KG1 (cell line): ENCODE data around the gene COA6.
A peak's percentile ranks its signal among the peaks of the same experiment; 100 is the strongest.
"Not testable (repeated sequence)": the region's sequence is repeated elsewhere in the genome, so short reads cannot be mapped to it uniquely, and the experiment has no call there.

Experiments used
- DNase-seq: peaks from one replicate; lab custom pipeline; 2025; lab: John Stamatoyannopoulos, UW

The COA6 gene, protein sequence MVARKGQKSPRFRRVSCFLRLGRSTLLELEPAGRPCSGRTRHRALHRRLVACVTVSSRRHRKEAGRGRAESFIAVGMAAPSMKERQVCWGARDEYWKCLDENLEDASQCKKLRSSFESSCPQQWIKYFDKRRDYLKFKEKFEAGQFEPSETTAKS

DNA sequence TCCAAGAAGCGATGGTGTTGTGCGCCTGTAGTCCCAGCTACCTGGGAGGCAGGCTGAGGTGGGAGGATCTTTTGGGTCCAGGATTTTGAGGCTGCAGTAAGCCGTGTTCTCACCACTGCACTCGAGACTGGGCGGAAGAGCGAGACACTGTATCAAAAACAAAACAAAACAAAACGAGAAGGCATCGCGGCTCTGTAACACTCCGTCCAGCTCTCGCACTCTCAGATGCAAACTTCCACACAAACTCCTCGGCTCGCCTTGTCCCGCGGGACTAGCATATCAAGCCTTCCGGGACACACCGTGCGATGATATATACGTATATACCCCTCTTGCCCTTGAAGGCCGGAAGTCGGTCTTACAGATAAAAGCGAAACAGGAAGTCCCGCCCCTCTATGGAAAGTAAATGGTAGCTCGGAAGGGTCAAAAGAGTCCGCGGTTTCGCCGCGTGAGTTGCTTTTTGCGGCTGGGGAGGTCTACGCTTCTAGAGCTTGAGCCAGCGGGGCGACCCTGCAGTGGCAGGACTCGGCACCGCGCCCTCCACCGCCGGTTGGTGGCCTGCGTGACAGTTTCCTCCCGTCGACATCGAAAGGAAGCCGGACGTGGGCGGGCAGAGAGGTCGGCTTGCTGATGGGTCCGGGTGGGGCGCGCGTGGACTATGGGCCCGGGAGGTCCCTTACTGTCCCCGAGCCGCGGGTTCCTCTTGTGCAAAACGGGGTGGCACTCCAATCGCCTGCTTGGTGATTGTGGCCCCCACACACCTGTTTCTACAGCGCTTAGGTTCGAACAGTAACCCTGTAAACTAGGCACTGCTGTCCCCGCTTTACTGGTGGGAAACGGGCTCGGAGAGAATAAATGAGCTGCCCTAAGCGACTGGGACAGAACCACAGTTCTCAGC lies at the start of gene COA6:
Gene COA6, plus strand, starts transcription at position 393 of the 895 bp plus-strand sequence. Its CDS starts 11 bp downstream, at position 404.
- peak; percentile 97 for DNase-seq

DNA sequence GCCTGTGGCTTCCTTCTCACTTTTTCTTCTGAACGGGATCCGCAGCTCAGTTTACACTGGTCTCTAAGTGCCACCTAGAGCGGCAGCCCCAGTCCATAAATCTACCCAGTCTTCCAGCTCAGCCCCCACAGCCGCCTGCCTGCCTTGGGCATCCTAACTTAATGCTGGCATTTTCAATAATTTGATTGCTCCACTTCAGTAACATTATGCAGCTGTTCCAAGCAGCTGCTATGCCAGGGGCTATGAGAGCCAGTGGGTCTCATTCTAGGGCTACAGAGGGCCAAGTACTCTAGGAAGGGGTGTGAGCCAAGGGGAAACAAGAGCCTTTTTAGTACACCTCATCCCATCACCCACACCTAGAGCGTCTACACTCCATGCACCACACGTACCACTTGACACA lies 48.4 kb upstream of the COA6 start:
- DNase-seq = no peak

DNA sequence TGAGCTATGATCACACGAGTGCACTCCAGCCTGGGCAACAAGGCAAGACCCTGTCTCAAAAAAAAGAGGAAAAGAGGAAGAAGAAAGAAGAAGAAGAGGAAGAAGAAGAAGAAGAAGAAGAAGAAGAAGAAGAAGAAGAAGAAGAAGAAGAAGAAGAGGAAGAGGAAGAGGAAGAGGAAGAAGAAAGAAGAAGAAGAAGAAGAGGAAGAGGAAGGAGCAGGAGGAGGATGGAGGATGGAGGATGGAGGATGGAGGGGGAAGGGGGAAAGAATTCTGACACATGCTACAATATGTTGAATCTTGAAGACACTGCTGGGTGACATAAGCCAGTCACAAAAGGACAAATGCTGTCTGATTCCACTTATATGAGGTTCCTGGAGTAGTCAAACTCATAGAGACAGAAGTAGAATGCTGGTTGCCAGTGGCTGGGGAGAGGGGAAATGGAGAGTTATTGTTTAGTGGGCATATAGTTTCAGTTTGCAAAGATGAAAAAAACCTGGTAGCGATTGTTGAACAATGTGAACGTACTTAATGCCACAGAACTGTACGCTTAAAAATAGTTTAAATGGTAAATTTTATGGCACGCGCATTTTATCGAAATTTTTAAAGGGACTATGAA lies 47.3 kb upstream of the COA6 start:
- no peak for DNase-seq

DNA sequence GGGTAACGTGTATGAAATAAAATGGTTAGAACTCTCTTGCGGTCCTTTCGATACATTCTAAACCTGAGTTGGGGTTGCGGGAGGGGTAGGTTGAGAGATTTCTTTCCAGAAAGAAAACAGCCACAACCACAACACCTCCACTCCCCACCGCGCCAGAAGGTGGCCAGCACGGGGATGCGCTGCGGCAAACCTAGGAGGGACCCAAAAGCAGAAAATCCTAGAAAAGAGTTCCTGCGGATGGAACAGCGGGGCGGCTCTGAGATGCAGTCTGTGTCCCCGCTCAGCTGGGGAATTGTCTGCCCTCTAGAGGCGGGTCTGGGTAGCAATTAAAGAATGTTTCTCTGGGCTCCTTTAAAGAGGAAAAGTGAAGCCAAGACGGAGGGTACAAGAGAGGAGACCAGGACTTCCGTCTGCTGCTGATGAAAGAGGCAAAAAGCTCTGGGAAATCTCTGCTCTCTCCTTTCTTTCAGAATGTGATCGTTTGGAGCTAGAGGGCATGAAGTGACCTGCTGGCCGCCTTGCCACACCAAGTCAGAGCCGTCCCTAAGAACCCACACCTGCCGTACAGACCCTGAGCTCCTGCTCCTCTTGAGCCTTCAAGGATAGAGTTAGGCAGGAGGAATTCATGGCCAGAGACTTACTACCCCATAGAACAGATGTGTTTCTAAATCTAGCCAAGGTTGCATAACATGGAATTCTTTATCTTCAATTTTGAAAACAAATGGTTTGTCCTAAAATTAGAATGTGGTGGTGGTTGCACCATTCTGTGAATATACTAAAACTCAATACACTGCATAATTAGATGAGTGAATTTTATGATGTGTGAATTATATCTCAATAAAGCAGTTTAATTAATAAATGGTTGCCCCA lies 46.5 kb upstream of the COA6 start:
- peak; percentile 24 for DNase-seq

DNA sequence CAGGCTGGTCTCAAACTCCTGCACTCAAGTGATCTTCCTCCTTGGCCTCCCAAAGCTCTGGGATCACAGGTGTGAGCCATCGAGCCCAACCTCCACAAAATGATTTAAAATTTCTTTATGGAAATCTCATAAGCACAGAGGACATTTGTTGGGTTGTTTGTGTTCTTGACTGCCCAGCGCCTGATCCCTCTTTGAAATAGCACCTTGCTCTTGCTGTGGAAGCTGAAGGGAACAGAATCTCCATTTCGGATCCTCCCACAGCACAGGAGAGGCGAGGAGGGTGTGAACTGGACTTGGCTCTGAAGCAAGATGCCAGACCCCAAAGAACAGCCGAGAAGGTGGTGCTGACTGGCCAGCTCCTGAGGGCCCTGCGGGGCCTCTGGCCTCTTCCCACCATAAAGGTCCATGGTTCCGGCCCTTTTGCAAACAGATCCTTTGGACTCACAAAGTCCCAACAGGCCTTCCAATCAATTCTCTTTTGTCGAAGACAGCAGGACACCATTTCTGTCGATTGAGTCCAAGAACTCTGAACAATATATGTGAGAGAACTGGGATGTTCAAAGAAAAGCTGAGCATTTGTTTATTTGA lies 45.6 kb upstream of the COA6 start:
- no peak for DNase-seq

DNA sequence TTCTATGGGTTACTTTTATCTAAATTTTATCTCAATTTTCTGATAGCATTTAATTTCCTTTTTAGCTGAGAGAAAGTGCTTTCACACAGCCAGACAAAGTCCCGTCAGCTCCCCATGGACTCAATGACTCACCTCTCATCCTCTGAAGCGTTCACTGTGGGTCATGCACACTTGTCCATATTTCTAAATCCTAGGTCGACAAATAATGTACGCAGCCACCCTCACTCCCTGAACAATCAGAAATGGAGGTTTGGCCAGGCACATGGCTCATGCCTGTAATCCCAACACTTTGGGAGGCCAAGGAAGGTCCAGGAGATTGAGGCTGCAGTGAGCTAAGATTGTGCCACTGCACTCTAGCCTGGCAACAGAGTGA lies 42.4 kb upstream of the COA6 start:
- no peak for DNase-seq

DNA sequence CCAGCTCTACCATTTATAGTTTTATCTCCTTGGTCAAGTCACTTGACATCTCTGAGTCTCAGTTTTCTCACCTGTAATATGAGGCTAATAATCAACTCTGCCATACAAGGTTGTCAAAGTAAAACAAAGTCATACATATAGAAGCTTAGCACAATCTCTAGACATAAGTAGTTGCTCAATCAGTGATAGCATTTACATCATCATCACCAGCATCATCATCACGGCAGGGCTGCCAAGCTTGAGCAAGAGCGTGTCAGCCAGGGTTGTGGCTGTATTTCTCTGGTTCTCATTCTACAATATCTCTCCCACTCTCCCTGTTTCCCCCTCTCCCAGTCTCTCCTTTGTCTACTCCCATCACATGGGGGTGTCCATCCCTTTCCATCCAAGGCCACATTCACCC lies 41.7 kb upstream of the COA6 start:
- no peak for DNase-seq

DNA sequence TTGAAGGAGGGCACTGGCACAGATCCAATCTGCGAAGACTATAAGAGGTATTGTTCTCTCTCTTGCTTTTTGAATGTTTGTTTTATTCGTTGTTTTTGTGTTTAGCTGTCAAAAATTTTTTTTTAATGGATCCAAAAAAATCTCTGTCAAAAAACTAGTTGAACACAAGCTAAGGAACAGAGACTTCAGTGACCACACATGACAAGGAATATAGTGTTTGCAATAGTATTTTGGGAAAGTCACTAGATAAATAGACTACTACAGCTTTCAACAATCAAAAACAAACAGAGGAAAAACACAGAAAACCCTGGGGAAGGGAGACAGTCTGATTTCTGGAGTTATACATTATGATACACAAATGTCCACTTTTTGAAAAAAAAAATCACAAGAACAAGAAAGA lies 36.9 kb upstream of the COA6 start:
- no peak for DNase-seq

DNA sequence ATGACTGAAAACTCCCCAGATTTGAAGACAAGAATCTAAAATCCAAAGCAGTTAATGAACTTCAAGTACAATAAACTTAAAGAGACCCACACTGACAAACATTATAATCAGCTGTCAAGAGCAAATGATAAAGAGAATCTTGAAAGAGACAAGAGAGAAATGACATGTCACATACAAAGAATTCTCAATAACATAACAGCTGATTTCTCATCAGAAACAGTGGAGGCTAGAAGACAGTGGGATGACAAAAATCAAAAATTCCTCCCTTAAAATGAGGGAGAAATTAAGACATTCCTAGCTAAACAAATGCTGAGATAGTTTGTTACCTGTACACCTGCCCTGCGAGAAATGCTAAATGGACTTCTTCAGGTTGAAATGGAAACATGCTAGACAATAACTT lies 36.0 kb upstream of the COA6 start:
- DNase-seq = no peak

DNA sequence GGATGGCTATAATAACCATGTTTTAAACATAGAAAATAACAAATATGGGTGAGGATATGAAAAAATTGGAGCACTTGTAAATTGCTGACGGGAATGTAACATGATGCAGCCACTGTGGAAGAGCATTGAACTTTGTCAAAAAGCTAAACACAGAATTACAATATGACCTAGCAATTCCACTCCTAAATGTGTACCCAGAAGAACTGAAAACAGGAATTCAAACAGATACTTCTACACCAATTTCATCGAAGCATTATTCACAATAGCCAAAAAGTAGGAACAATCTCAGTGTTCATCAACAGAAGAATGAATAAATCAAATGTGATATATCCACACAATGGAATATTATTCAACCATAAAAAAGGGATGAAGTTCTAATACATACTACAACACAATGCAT lies 32.7 kb upstream of the COA6 start:
- no peak for DNase-seq

DNA sequence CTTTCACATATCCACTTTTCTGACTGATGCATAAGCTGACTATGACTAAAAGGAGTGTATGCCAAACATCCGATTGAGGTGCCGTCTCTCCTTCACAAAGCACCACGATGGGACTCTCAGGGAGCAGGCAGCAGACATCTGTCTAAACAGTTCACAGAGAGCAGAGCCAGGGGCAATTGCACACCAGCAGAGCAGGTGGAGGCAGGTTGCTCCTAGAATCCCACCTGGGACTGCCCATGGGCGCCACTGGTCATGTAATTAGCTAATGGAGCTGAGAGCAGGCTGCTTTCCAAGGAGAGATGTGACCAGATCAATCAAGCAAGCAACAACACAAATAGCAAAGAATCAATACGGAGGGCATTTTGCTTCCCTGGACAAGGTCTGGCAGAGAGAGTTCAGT lies 30.5 kb upstream of the COA6 start:
- DNase-seq = no peak

DNA sequence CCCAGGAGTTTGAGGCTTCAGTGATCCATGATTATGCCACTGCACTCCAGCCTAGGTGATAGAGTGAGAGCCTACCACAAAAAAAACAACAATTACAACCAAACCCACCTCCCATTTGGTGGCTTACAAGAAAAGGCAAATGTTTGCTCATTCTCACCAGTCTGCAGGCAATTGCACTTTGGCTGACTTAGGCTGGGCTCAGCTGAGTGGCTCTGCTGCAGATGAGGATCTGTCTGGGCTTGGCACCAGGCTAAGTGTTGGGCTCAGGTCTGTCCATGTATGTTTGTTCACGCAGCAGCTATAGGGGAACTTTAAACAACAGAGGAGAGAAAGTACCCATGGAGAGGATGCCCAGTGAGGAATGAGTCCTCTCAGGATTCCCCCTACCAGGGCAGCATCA lies 28.0 kb upstream of the COA6 start:
- no peak for DNase-seq

DNA sequence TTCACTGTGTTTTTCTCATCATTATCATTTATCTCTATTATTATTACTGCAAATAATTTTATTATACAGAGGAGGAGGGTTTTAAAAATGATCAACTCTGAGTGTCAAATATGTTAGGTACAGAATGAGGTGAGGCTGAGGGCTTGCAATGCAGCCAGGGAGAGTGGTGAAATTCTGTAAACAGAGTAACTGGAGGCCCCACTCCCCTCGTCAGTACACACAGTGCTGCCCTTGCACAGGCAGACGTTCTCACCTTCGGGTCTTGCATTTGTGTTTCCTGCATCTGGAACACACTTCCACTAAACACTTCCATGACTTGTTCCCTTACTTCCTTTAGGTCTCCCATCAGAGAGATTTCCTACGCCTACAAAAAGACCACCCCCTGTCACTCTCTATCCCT lies 24.3 kb upstream of the COA6 start:
- DNase-seq = no peak

DNA sequence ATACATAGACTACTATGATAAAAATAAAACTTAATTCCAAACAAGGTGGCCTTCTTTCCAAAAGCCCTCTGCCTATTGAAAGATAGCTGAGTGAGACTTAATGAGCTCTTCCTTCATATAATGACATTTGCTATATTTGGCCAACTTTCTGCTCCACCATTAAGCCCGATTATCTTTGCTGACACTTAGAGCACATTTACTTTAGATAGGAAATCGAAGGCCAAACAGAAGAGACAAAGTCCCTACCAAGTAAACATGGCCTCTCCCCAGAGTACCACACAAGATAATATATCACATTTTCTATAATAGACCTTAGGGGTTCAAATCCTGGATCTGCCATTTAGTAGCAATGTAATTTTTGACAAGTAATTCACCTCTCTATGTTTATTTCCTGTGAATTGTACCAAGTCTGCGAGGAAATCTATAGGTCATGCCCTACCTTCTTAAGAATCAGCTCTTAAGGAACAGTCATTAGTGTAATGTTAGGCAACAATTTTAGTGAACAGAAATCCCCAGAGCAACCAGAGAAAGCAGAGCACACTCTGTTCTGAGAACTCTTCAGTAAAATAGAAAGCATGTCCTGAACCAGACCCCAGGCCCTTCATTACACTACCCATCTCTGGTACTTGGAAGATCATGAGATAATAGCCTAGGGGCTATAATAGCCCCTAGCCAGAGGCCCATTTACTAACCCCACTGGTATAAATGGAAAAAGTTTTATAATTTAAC lies 17.3 kb upstream of the COA6 start:
- no peak for DNase-seq

DNA sequence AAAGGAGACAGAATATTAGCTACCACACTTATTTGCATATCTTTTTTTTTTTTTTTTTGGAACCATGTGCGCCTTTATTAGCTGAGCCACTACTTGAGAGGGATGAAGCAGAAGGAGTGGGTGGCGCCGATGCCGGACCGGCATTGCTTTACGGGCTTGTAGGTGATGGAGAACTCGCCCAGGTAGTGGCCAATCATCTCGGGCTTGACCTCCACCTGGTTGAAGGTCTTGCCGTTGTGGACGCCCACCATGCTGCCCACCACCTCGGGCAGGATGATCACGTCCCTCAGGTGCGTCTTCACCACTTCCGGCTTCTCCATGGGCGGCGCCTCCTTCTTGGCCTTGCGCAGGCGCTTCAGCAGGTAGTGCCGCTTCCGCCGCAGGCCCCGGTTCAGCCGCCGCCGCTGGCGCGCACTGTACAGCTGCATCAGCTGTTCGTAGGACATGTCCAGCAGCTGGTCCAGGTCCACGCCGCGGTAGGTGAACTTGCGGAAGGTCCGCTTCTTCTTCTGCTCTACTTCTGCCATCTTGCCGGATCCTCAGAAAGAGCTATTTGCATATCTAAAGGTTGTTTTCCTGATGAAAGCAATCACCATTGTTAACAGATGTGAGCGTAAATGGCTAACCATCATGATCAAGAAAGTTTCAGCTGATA lies 16.5 kb upstream of the COA6 start:
- DNase-seq = not testable (repeated sequence)

DNA sequence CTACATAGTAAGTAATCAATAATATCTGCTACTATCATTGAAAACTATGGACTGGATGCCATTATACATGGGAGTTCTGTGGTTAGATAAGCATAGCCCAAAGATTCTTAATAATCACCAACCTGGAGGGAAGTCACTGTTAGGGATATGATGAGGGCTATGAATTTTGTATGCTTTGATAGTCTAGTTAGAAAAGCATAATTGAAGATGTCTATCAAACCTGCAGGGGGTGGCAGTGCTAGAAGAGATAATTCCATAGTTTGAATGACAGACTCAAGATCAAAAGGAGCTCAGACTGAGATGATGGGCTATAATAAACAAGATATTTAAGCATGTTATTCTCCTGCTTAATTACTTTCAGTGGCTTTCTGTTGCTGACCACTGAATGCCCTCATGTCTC lies 15.4 kb upstream of the COA6 start:
- DNase-seq = no peak

DNA sequence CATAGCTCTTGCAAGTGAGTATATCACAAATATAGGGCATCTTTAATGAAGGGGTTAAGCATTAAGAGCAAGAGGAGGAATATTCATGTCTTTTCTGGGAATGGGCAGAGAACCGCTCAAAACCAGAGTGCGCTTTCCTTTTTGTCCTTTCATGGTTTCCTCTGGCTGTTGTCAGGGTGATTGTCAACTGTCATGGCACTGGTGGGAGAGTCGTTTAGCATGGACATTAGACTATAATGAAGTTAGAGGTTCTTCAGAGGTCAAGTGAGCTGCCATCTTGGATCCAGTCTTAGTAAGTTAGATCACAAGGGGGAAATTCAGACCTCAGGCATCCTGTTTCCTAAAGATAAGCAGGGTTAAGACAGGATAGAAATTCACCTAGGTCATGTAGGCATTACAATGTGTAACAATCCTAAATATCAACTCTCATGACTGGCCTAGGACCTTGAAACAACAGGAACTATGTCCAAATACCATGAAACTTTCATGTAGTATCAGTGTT lies 12.1 kb upstream of the COA6 start:
- no peak for DNase-seq

DNA sequence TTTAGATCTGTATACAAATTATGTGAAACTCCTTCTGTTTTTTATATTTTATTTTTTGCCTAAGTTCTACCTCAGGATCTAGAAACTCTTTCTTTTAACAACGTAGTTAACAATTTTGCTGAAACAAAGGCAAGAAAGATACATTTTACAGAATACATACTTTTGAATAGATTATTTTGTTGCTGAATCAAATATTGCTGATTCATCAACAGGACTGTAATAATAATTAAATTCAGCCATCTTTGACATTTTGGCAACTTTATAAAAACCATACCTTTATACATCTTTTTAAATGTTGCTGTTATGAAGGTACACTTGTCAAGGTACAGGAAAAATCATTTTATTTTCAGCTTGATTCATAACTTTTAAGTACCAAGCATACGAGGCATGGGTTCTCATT lies 10.7 kb upstream of the COA6 start:
- DNase-seq = no peak

DNA sequence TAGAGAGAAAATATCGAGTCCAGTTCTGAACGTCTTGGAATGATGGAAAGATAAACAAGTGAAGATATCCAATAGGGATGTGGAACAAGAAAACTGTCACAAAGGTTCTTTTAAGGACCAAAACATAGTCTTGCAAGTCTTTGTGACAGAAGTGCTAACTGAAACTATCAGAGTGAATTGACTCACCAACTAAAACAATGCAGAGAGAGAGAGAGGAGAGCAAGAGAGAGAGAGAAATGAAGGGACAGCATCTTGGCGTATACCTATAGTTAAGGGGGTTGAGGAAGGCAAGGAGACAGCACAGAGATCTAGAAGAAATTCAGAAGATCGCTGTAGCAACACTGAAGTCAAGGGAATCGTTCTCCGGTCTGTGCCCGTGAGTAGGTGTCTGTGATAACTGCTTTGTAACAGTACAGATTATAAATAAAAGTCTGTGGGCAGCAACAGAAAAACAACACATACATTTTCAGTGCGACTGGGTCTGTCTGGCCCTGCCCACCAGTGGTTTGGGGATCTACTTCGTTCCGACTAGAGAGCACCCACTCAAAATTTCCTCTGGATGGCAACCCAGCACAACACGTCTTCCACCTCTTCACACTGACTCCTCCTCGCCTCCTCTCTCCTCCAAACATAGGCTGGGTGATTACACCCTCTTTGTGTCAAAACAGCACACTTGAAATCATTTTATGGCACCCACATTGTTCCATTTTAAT lies 4.8 kb upstream of the COA6 start:
- DNase-seq = no peak

DNA sequence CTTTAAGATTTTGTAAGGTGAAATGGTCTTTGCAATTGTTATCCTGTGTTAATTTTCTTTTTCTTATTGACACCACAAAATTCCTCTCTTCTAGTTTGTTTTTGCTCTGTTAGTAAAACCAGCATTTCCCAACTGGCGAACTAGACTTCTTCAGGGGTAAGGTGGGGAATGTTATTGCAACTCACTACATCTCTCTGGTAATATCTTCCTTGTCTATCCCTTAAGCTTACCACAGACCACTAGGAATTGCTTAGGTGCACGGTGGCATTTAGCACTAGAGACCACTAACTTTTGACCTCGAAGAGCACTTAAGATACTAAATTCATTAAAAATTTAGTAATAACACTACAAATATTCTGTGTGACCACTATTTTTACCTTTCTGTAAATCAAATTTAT lies 4.2 kb upstream of the COA6 start:
- DNase-seq = no peak
